OCI-LY7 (cell line): ENCODE results near the gene ACTG2.

Experiments
- CTCF ChIP-seq: fragments of 200-600 bp; sonication (generic); conservative IDR thresholded peaks from 2 replicates; pipeline ENCODE4 v1.5.1; 2014; ENCODE audit warnings: mild to moderate bottlenecking, antibody characterized with exemption, low read length, moderate library complexity, mixed read lengths
- EZH2phosphoT487 ChIP-seq: fragments of 200-600 bp; sonication (generic); IDR thresholded peaks from 2 replicates; pipeline ENCODE4 v1.6.1; 2018; ENCODE audit warnings: low read depth, borderline replicate concordance, mild to moderate bottlenecking, mixed run types, antibody characterized with exemption, low read length, moderate library complexity, mixed read lengths

DNA sequence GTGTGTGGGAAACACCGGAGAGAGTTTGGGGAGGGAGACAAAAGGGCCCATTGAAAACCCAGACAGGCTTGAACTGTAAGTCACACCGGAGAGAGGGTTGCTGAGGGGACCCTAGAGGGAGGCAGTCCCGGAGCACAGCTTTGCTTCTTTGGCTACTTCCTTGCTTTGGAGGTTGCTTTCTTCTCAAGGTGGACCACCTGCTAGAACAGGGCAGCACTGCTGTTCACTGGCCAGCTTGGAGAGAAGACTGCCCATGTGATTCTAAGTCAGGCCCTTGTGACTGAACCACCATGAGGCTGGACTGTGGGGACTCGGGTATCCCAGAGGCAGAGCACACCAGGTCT, 4.4 kb downstream of the ACTG2 start:
- TF ChIP-seq CTCF (no peak), EZH2phosphoT487 (no peak)
